Inflammatory macrophage treated with lipopolysaccharide for 1 hour (primary cell): ENCODE data around the gene KIAA0825.
"Not testable (repeated sequence)": the region's sequence is repeated elsewhere in the genome, so short reads cannot be mapped to it uniquely, and the experiment has no call there.

ENCODE experiments used
- DNase-seq, 2 donors: peaks; one replicate each; pipeline ENCODE4 v3.0.0-alpha.2; 2020 to 2022

The KIAA0825 gene

DNA sequence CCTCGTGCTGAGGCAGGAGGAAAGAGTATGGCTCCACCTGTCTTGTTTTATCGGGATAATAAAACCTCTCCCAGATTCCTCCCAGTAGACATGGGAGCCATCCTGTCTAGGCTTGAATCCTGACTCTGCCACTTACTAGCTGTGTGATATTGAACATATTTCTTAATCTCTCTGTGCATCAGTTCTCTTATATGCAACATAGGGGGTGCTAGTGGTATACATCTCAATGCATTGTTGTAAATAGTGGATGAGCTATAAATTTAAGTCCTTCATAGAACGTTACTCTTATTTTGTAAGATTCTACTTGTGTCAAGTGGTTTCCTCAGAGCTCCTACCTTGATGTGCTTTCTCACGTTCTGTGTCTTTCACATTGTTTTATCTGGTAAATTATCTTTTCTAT lies 459.3 kb downstream of the KIAA0825 start:
- no peak for DNase-seq

DNA sequence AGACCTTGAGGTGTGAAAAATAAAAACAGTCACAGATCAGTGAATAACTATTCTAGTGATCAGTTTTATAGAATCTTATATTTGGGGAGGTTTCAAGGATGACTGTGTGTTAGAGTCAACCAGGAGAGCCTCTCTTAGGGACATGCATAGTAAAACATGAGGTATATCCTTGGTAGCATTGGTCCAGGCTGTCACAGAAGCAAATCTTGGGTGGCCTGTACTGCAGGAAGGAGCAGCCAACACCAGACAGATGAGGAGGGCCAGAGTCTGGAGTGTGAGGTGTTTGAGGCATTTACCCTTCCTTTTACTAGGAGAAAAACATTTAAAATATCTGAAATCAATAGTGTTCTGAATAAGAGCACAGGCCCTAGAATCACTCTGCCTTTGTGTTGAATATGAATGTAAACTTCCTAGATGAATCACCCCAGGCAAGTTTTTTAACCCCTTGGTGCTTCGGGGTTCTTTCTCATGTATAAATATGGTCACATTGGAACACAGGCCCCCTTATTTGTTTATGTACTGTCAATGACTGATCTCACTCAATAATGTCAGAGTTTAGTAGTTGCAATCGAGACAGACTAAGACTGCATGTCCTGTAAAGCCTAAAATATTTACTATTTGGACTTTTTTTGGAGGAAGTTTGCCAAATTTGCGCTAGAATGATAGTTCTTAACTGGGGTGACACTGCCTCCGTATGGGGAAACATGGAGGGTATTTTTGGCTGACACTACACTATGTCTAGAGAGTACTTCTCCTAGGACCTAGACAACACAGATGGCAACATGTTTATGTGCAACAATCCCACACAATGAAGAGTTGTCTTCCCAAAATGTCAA lies 460.5 kb downstream of the KIAA0825 start:
- no peak for DNase-seq

DNA sequence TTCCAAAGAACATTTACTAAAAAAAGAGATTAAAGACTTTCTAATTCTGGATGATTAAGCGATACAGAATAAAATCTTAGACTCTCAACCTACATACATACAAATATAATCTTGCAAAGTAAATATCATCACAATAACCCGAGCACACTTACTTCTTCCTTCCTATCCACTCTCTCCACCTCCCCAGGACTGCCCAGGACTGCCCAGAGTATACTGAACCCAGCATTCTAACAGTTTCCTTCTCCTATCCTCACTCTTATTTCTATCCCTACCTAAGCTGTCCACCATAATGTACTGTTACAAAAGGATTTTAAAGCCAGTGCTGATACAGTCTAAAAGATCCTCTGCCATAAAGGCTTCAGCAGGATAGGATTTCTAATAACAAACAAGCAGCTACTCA lies 463.7 kb downstream of the KIAA0825 start:
- DNase-seq, result no peak

DNA sequence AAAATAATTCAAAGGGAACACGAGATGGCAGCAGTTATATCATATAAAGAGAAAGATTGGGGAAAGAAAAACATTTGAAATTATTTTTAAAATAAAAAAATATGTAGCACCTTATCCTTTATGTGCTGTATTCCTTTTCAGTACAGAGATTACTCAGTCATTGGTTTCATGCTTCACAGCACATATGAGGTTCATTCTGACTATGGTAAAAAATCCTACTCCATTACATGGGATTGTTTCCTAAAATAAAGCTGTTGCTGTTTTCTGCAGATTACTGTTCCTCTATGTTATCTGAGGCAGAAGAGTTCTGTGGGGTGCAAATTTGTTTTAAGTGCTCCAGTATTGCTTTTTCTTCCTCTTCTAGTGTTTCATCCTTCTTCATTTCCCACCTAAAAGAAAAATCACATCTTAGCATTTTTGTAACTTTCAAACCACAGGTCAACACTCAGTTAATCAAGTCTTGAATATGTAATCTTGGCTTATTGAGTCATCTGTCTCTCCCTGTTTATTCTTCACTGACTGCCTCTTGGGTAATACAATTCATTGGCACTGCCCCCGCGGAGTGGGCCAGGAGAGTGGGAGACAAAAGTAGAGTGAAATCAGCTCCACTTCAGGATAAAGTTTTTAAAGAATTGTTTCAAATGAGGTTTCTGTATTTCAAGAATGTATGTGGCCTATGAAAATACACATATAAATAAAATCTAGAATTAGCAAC lies 464.5 kb downstream of the KIAA0825 start:
- no peak for DNase-seq

DNA sequence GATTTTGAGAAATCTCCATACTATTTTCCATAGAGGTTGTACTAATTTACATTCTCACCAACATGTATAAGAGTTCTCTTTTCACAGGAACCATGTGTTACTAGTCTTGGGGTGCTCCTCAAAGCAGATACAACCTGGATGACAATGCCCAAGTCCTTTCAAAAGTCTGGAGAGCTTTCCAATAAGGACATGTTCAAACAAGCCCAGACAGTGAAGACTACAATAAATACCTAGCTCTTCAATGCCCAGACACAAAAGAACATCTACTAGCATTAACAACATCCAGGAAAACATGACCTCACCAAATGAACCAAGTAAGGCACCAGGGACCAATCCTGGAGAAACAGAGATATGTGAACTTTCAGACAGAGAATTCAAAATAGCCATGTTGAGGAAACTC lies 474.8 kb downstream of the KIAA0825 start:
- not testable (repeated sequence) for DNase-seq

DNA sequence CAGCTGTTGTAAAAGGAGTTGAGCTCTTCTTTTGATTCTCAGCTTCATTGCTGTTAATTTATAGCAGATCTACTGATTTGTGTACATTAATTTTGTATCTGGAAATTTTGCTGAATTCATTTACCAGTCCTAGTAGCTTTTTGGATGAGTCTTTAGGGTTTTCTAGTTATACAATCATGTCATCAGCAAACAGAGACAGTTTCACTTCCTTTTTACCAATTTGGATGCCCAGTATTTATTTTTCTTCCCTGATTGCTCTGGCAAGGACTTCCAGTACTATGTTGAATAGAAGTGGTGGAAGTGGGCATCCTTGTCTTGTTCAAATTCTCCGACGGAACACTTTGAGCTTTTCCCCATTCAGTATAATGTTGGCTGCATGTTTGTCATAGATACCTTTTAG lies 478.1 kb downstream of the KIAA0825 start:
- no peak for DNase-seq

DNA sequence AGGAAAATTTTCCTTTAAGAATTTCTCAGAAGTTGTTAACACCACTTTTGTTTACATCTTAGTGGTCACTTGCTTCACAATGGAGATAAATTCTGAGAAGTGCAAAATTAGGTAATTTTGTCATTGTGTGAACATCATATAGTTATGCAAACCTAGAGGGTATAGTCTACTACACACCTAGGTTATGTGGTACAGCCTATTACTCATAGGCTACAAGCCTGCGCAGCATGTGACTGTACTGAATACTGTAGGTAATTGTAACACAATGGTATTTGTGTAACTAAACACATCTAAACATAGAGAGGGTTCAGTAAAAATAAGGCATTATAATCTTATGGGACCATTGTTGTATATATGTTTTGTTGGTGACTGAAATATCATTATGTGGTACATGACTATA lies 488.3 kb downstream of the KIAA0825 start:
- no peak for DNase-seq

DNA sequence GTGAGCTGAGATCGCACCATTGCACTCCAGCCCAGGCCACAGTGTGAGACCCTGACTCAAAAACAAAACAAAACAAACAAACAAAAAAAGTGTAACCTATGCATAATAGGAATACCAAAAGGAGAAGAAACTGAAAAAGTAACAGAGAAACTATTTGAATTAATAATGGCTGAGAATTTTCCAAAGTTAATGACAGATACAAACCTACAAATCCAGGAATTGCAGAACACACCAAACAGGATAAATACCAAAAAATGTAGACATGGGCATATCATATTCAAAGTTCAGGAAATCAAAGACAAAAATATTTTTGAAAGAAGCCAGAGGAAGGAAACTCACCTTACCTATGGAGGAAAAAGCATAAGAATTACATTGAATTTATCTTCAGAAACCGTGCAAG lies 493.3 kb downstream of the KIAA0825 start:
- DNase-seq, result no peak

DNA sequence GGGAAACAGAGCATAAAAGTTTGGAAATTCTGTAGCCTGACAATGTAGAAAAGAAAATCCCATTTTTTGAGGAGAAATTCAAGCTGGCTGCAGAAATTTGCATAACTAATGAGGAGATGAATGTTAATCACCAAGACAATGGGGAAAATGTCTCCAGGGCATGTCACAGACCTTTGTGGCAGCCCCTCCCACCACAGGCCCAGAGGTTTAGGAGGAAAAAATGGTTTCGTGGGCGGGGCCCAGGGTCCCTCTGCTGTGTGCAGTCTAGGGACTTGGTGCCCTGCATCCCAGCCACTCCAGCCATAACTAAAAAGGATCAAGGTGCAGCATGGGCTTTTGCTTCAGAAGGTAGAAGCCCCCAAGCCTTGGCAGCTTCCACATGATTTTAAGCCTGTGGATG lies 502.1 kb downstream of the KIAA0825 start:
- not testable (repeated sequence) for DNase-seq

DNA sequence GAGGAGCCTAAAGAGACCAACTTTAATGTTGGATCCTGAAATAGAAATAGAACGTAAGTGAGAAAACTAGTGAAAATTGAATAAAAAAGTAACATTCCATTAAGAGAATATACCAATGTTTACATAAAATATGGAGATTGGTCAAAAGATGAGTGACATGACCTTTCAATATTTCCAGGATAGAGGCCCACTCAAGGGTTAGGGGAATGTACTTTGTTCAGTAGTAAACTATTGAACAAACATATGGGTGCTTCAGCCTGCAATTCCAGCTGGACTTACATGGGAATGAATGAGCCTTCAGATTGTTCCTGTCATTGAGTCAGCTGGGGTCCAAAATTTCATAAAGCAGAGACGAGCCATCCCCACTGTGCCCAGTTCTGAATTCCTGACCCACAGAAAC lies 505.3 kb downstream of the KIAA0825 start:
- no peak for DNase-seq

DNA sequence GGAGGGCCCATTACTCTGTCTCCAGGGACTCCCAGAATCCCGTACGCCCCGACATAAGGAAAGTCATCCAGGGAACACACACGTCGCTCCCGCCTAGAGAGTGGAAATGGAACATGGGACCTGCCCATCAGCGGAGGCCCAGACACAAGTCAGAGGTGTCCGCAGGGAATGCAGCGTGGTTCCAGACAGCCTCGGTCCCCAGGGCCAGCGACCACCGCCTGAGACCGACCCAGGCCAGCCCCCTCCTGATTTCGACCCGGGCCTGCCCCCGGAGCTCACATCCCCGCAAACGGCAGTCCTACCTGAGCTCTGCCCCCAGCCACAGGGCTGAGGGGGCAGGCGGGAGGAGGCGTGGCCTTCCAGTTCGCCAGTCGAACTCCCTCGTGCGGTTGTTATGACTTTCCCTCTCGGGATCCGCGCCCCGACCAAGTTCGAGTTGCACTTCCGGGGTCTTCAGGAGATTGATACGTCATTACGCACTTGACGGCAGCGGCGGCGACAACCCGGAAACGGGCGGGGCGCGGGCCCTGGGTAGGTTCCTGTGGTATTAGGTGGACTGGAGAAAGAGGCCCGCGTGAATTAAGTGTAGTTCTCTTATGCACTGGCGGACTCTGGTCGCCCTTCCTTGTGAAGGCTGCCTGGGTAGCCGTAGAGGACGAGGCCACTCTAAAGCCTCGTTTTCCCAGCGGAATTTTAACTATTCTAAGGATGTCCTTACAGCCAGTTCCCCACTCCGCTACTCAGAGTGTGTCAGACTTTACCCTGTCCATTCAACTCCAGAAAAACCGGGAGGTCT lies 507.0 kb downstream of the KIAA0825 start:
- DNase-seq, result peak; percentile 92

DNA sequence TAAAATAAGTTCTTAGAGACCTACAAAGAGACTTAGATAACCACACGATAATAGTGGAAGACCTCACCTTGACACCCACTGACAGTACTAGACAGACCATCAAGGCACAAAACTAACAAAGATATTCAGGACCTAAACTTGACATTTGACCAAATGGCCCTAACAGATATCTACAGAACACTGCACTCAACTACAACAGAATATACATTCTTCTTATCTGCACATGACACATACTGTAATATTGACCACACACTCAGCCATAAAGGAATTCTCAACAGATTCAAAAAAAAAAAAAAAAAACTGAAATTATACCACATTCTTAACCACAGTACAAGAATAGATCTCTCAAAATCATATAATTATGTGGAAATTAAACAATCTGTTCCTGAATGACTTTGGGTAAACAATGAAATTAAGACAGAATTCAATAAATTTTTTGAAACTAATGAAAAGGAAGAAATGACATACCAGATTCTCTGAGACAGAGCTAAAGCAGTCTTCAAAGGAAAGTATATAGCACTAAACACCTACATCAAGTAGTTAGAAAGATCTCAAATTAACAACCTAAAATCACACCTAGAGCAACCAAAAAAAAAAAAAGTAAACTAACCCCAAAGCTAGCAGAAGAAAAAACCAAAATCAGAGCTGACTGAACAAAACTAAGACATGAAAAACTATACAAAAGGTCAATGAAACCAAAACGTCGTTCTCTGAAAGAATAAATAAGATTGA lies 514.7 kb downstream of the KIAA0825 start:
- DNase-seq, result no peak
